ENCODE results near the gene TMEM88. TPM values are rescaled to one million over a fixed set of nuclear protein-coding genes. Genes with fewer than 3 reads are reported as not detected.

Gene TMEM88
- total and polyA plus RNA-seq, 2 of the 13 experiments (the other 11 are each of a cell fraction or from before 2014, with no cell fraction given): 0.31 to 0.66 TPM

DNA sequence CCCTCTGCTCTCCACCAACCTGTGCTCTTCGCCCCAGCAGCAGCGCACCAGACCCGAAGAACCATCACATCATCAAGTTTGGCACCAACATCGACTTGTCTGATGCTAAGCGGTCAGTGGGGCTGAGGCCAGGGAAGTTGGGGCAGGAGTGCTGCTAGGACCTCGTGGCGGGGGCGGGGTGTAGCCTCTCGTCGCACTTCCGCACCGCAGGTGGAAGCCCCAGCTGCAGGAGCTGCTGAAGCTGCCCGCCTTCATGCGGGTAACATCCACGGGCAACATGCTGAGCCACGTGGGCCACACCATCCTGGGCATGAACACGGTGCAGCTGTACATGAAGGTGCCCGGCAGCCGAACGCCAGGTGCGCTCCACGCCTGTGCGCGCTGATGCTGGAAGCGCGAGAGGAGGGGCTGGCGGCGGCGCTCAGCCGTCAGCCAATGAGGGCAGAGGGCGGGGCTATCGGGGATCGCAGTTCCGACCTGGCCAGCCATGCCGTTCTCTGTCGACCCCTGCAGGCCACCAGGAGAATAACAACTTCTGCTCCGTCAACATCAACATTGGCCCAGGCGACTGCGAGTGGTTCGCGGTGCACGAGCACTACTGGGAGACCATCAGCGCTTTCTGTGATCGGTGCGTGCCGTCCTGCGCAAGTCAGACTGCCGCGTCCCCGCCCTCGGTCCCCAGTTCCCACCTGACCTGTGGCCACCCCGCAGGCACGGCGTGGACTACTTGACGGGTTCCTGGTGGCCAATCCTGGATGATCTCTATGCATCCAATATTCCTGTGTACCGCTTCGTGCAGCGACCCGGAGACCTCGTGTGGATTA, 3.2 kb upstream of the TMEM88 start (continued):
- TF ChIP-seq ARID4A (CRISPR knock-in tag; IDR thresholded peaks at IDR 0.05; ENCODE audit: borderline replicate concordance): peak; percentile 71; the same call in 1 of the 2 replicates
- TF ChIP-seq TFDP1 (CRISPR knock-in tag; IDR thresholded peaks at IDR 0.05; ENCODE audit: borderline replicate concordance): peak; percentile 24; the same call in 1 of the 2 replicates
- no peak for TF ChIP-seq ZNF570 (CRISPR knock-in tag; IDR thresholded peaks at IDR 0.05; ENCODE audit: borderline replicate concordance)
- no peak for TF ChIP-seq ATF5 (CRISPR knock-in tag; IDR thresholded peaks at IDR 0.05; ENCODE audit: low read depth)
- 0 out of 2 replicates have a peak, but pooled peaks have one; percentile 22 for TF ChIP-seq ZNF784 (CRISPR knock-in tag; IDR thresholded peaks at IDR 0.05; ENCODE audit: borderline replicate concordance)
- TF ChIP-seq GFI1 (CRISPR knock-in tag; IDR thresholded peaks at IDR 0.05; ENCODE audit: borderline replicate concordance): no peak
- TF ChIP-seq PHF8 (CRISPR knock-in tag; IDR thresholded peaks at IDR 0.05): peak; percentile 31; the same call in 1 of the 2 replicates
- TF ChIP-seq PITX1 (CRISPR knock-in tag; IDR thresholded peaks at IDR 0.05): no peak
- TF ChIP-seq KAT8 (CRISPR knock-in tag; IDR thresholded peaks at IDR 0.05): no peak
- TF ChIP-seq GATAD1 (CRISPR knock-in tag; IDR thresholded peaks at IDR 0.05): 0 out of 2 replicates have a peak, but pooled peaks have one; percentile 63
- no peak for TF ChIP-seq CBFB (CRISPR knock-in tag; IDR thresholded peaks at IDR 0.05)
- peak; percentile 82 for TF ChIP-seq BORCS8-MEF2B (CRISPR knock-in tag; IDR thresholded peaks at IDR 0.05)
- TF ChIP-seq RFXAP (CRISPR knock-in tag; IDR thresholded peaks at IDR 0.05; ENCODE audit: borderline replicate concordance): peak; percentile 29; the same call in 1 of the 2 replicates
- no peak for TF ChIP-seq DDIT3 (CRISPR knock-in tag; IDR thresholded peaks at IDR 0.05)
- peak; percentile 20; the same call in 1 of the 2 replicates for TF ChIP-seq MED1 (CRISPR knock-in tag; IDR thresholded peaks at IDR 0.05)
- peak; percentile 82 for TF ChIP-seq SMC3 (IDR thresholded peaks at IDR 0.05; ENCODE audit: low read length)
- TF ChIP-seq SIN3A (IDR thresholded peaks at IDR 0.05; ENCODE audit: borderline replicate concordance, low read depth, low read length): no peak
- TF ChIP-seq, protein P1, sequence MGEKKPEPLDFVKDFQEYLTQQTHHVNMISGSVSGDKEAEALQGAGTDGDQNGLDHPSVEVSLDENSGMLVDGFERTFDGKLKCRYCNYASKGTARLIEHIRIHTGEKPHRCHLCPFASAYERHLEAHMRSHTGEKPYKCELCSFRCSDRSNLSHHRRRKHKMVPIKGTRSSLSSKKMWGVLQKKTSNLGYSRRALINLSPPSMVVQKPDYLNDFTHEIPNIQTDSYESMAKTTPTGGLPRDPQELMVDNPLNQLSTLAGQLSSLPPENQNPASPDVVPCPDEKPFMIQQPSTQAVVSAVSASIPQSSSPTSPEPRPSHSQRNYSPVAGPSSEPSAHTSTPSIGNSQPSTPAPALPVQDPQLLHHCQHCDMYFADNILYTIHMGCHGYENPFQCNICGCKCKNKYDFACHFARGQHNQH (CRISPR knock-in tag; IDR thresholded peaks at IDR 0.05): no peak
- peak; percentile 36; the same call in 1 of the 2 replicates for TF ChIP-seq KDM5B (CRISPR knock-in tag; IDR thresholded peaks at IDR 0.05; ENCODE audit: borderline replicate concordance)
- no peak for TF ChIP-seq NCOA2 (CRISPR knock-in tag; IDR thresholded peaks at IDR 0.05)
- no peak for TF ChIP-seq EHMT2 (IDR thresholded peaks at IDR 0.05; ENCODE audit: borderline replicate concordance, low read depth, low read length)

All from HepG2 (cell line).